Mesenchymal stem cell (in vitro differentiated cells and primary cell): Measurements from ENCODE around the gene RNF169.

Source experiments
- DNase-seq: peaks from one replicate; pipeline ENCODE4 v3.0.0-alpha.2; 2013
- H2AFZ ChIP-seq: one replicate; pipeline ENCODE4 v1.6.1; 2013; ENCODE audit warnings: low read depth, mild to moderate bottlenecking, control low read depth, inconsistent platforms, low read length, moderate library complexity
- H2AK5ac ChIP-seq: 2 replicates; pipeline ENCODE4 v1.6.1; 2013; ENCODE audit warnings: low read length, moderate library complexity, mild to moderate bottlenecking, inconsistent platforms; ENCODE audit not compliant: severe bottlenecking
- H2BK120ac ChIP-seq: one replicate; pipeline ENCODE4 v1.6.1; 2013; ENCODE audit warnings: low read depth, mild to moderate bottlenecking, inconsistent platforms, low read length, moderate library complexity
- H2BK12ac ChIP-seq, 2 experiments: one replicate each; pipeline ENCODE4 v1.6.1; 2013; ENCODE audit warnings: inconsistent platforms in 2 of 2, low read length in 2 of 2, mild to moderate bottlenecking in 2 of 2, moderate library complexity in 2 of 2, control low read depth in 1 of 2
- H2BK15ac ChIP-seq: one replicate; pipeline ENCODE4 v1.6.1; 2013; ENCODE audit warnings: mild to moderate bottlenecking, low read depth, inconsistent platforms; ENCODE audit not compliant: poor library complexity, severe bottlenecking
- H2BK5ac ChIP-seq: 2 replicates; pipeline ENCODE4 v1.6.1; 2013; ENCODE audit warnings: low read depth, mild to moderate bottlenecking, low read length, control low read depth, inconsistent platforms; ENCODE audit not compliant: poor library complexity, severe bottlenecking
- H3K14ac ChIP-seq, 2 experiments: one replicate each; pipeline ENCODE4 v1.6.1; 2013; ENCODE audit warnings: inconsistent platforms in 2 of 2, low read length in 2 of 2, control low read depth in 1 of 2, mild to moderate bottlenecking in 1 of 2, moderate library complexity in 1 of 2
- H3K18ac ChIP-seq, 2 experiments: one replicate each; pipeline ENCODE4 v1.6.1; 2013; ENCODE audit warnings: inconsistent platforms in 2 of 2, low read length in 2 of 2, control low read depth in 1 of 2, low read depth in 1 of 2, mild to moderate bottlenecking in 1 of 2
- H3K23ac ChIP-seq, 2 experiments: one replicate each; pipeline ENCODE4 v1.6.1; 2013; ENCODE audit warnings: inconsistent platforms in 2 of 2, low read length in 2 of 2, mild to moderate bottlenecking in 2 of 2, moderate library complexity in 2 of 2, control low read depth in 1 of 2
- H3K27ac ChIP-seq: 2 replicates; pipeline ENCODE4 v1.5.1; 2013; ENCODE audit warnings: mild to moderate bottlenecking, moderate library complexity, low read length, control low read depth, inconsistent platforms; ENCODE audit not compliant: poor library complexity, severe bottlenecking
- H3K27me3 ChIP-seq, 2 experiments: 2 replicates each; pipeline versions ENCODE4 v1.6.1 to v1.7.0; 2013; ENCODE audit warnings: low read length in 2 of 2, mild to moderate bottlenecking in 2 of 2, moderate library complexity in 2 of 2, control low read depth in 1 of 2, inconsistent platforms in 1 of 2; ENCODE audit not compliant: control insufficient read depth in 1 of 2, insufficient read depth in 1 of 2
- H3K36me3 ChIP-seq, 2 experiments: 2 replicates each; pipeline versions ENCODE4 v1.6.1 to v1.7.0; 2013; ENCODE audit warnings: low read length in 2 of 2, control low read depth in 1 of 2, inconsistent platforms in 1 of 2, low read depth in 1 of 2, mild to moderate bottlenecking in 1 of 2; ENCODE audit not compliant: insufficient read depth in 2 of 2, control insufficient read depth in 1 of 2
- H3K4ac ChIP-seq, 2 experiments: one replicate each; pipeline ENCODE4 v1.6.1; 2013; ENCODE audit warnings: inconsistent platforms in 2 of 2, low read length in 2 of 2, mild to moderate bottlenecking in 2 of 2, moderate library complexity in 2 of 2, control low read depth in 1 of 2, low read depth in 1 of 2
- H3K4me1 ChIP-seq: 2 replicates; pipeline ENCODE4 v1.6.1; 2013; ENCODE audit warnings: low read depth, low read length, control low read depth; ENCODE audit not compliant: control insufficient read depth, insufficient read depth
- H3K4me2 ChIP-seq: 2 replicates; pipeline ENCODE4 v1.6.1; 2013; ENCODE audit warnings: low read length, mild to moderate bottlenecking, inconsistent platforms; ENCODE audit not compliant: poor library complexity, severe bottlenecking
- H3K4me3 ChIP-seq, 2 experiments: 2 replicates each; pipeline versions ENCODE4 v1.5.1 to v1.7.0; 2013; ENCODE audit warnings: low read length in 2 of 2, mild to moderate bottlenecking in 2 of 2, control low read depth in 1 of 2, low read depth in 1 of 2; ENCODE audit not compliant: insufficient read depth in 1 of 2
- H3K79me1 ChIP-seq: replicated peaks from 2 replicates; pipeline ENCODE4 v1.6.1; 2013; ENCODE audit warnings: mild to moderate bottlenecking, control low read depth, low read length, inconsistent platforms; ENCODE audit not compliant: poor library complexity, severe bottlenecking
- H3K9ac ChIP-seq: 2 replicates; pipeline ENCODE4 v1.7.0; 2013; ENCODE audit warnings: mild to moderate bottlenecking, low read length, moderate library complexity
- H3K9me3 ChIP-seq: 2 replicates; pipeline ENCODE4 v1.7.0; 2013; ENCODE audit warnings: mild to moderate bottlenecking, low read length; ENCODE audit not compliant: control insufficient read depth
- H4K8ac ChIP-seq: one replicate; pipeline ENCODE4 v1.6.1; 2013; ENCODE audit warnings: inconsistent platforms, mild to moderate bottlenecking, low read length, moderate library complexity
- H4K91ac ChIP-seq: one replicate; pipeline ENCODE4 v1.6.1; 2013; ENCODE audit warnings: mild to moderate bottlenecking, low read length, inconsistent platforms
- WGBS: methylation state at CpG from one replicate; pipeline ENCODE4 v1.1.7; 2013; ENCODE audit warnings: mixed read lengths; 5-methylcytosine and 5-hydroxymethylcytosine counted together

Gene RNF169

GRCh38 chr11:74736031-74736430 is 12.6 kb upstream of the RNF169 start:
- H3K4me1 ChIP-seq = peaks cover 5% of the 10 kb centered on the region
- H3K14ac ChIP-seq = no peak overlapping the region
- H3K4me3 ChIP-seq = no peak overlapping the region
- H2BK12ac ChIP-seq = no peak overlapping the region
- no peak overlapping the region for H2BK120ac ChIP-seq
- no peak overlapping the region for H4K8ac ChIP-seq
- no peaks in the 10 kb centered on the region for H3K36me3 ChIP-seq
- H2AFZ ChIP-seq = no peak overlapping the region
- no peak overlapping the region for H2BK15ac ChIP-seq
- no peak overlapping the region for H3K4me2 ChIP-seq
- H3K9ac ChIP-seq = no peak overlapping the region
- H3K18ac ChIP-seq = no peak overlapping the region
- DNase-seq = no peak
- H3K23ac ChIP-seq = no peak overlapping the region
- H3K9me3 ChIP-seq = no peaks in the 10 kb centered on the region
- WGBS = 100% methylated on average over 1 of the region's 2 CpGs
- peaks cover 29 to 33% of the 10 kb centered on the region in 2 experiments for H3K27me3 ChIP-seq
- H2BK5ac ChIP-seq = no peak overlapping the region
- no peak overlapping the region for H3K27ac ChIP-seq
- H3K79me1 ChIP-seq = no peaks in the 10 kb centered on the region
- H2AK5ac ChIP-seq = no peak overlapping the region
- H3K4ac ChIP-seq = no peak overlapping the region
- H4K91ac ChIP-seq = no peak overlapping the region

- Histone ChIP-seq H3K23ac (no peak overlapping the region), H3K4ac (no peak overlapping the region), H3K18ac (no peak overlapping the region), H3K4me3 (no peak overlapping the region), H2AK5ac (no peak overlapping the region), H2BK15ac (no peak overlapping the region), H4K91ac (no peak overlapping the region), H4K8ac (no peak overlapping the region), H3K36me3 (no peaks in the 10 kb centered on the region), H2BK120ac (no peak overlapping the region), H3K4me1 (no peaks in the 10 kb centered on the region), H2BK12ac (no peak overlapping the region), H3K27me3 (peaks cover 2 to 8% of the 10 kb centered on the region in 2 experiments), H3K14ac (no peak overlapping the region), H3K79me1 (no peaks in the 10 kb centered on the region), H3K9me3 (no peaks in the 10 kb centered on the region), H3K27ac (no peak overlapping the region), H3K4me2 (no peak overlapping the region), H3K9ac (no peak overlapping the region), H2BK5ac (no peak overlapping the region), H2AFZ (no peak overlapping the region)
- DNase-seq = peak; percentile 74
- WGBS = 27% methylated on average over 7 of the region's 8 CpGs
Observed at GRCh38 chr11:74739546-74740270, 8.9 kb upstream of the RNF169 start.

GRCh38 chr11:74742070-74742469 is 6.6 kb upstream of the RNF169 start:
- DNase-seq = no peak
- no peaks in the 10 kb centered on the region for H3K36me3 ChIP-seq
- no peak overlapping the region for H3K4me3 ChIP-seq
- no peak overlapping the region for H3K4ac ChIP-seq
- H2BK5ac ChIP-seq = no peak overlapping the region
- no peaks in the 10 kb centered on the region for H3K9me3 ChIP-seq
- no peak overlapping the region for H4K8ac ChIP-seq
- 85% methylated on average over 2 of the region's 4 CpGs for WGBS
- no peak overlapping the region for H3K14ac ChIP-seq
- H2AK5ac ChIP-seq = no peak overlapping the region
- no peaks in the 10 kb centered on the region for H3K4me1 ChIP-seq
- no peak overlapping the region for H2BK12ac ChIP-seq
- no peak overlapping the region for H3K23ac ChIP-seq
- H2BK120ac ChIP-seq = no peak overlapping the region
- H3K27ac ChIP-seq = no peak overlapping the region
- H3K4me2 ChIP-seq = no peak overlapping the region
- H3K18ac ChIP-seq = no peak overlapping the region
- no peaks in the 10 kb centered on the region for H3K27me3 ChIP-seq
- no peak overlapping the region for H3K9ac ChIP-seq
- no peak overlapping the region for H2AFZ ChIP-seq
- H3K79me1 ChIP-seq = no peaks in the 10 kb centered on the region
- H4K91ac ChIP-seq = no peak overlapping the region
- H2BK15ac ChIP-seq = no peak overlapping the region

- H3K79me1 ChIP-seq = no peaks in the 10 kb centered on the region
Observed at GRCh38 chr11:74743640-74744039, 5.0 kb upstream of the RNF169 start.

More at GRCh38 chr11:74743640-74744039, 5.0 kb upstream of the RNF169 start:
- H2AK5ac ChIP-seq = no peak overlapping the region
- H3K36me3 ChIP-seq = no peaks in the 10 kb centered on the region
- H3K9ac ChIP-seq = no peak overlapping the region
- H4K8ac ChIP-seq = no peak overlapping the region
- H3K4ac ChIP-seq = no peak overlapping the region
- no peak overlapping the region for H3K27ac ChIP-seq
- H3K14ac ChIP-seq = no peak overlapping the region
- no peak overlapping the region for H3K4me3 ChIP-seq
- no peak overlapping the region for H3K4me2 ChIP-seq
- no peak overlapping the region for H4K91ac ChIP-seq
- no peak overlapping the region for H3K23ac ChIP-seq
- no peaks in the 10 kb centered on the region for H3K9me3 ChIP-seq
- H2BK15ac ChIP-seq = no peak overlapping the region
- H2AFZ ChIP-seq = no peak overlapping the region
- H2BK5ac ChIP-seq = no peak overlapping the region
- H3K27me3 ChIP-seq = no peaks in the 10 kb centered on the region
- no peak overlapping the region for H2BK12ac ChIP-seq
- H3K4me1 ChIP-seq = peaks cover 4% of the 10 kb centered on the region
- DNase-seq = no peak
- H3K18ac ChIP-seq = no peak overlapping the region
- no peak overlapping the region for H2BK120ac ChIP-seq
